Tongue (tissue), 2 donors: ENCODE data around the gene TRPM4. TPM values are rescaled to one million over a fixed set of nuclear protein-coding genes. Genes with fewer than 3 reads are reported as not detected.
A peak's percentile ranks its signal among the peaks of the same experiment; 100 is the strongest.
"Not testable (repeated sequence)": the region's sequence is repeated elsewhere in the genome, so short reads cannot be mapped to it uniquely, and the experiment has no call there.

Experiments
- DNase-seq: peaks from one replicate; pipeline ENCODE4 v3.0.0-alpha.2; 2015
- total RNA-seq: library from RNA; depleted of rRNA; stranded (reverse); fragments of >200 nt; gene quantifications from one replicate; pipeline ENCODE4 v1.2.3, GENCODE V29; 2014

Gene TRPM4
- total RNA-seq, 1 donor from 2014 or later: 28.2 TPM

DNA sequence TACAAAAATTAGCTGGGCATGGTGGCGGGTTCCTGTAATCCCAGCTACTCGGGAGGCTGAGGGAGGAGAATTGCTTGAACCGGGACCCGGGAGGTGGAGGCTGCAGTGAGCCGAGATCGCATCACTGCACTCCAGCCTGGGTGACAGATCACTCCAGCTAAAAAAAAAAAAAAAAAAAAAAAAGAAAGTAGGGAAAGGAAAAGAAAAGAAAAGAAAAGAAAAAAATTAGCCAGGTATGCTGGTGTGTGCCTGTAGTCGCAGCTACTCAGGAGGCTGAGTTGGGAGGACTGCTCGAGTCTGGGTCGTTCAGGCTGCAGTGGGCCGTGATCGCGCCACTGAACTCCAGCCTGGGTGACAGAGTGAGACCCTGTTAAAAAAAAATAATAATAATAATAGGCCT, 30.4 kb upstream of the TRPM4 start:
- DNase-seq: not testable (repeated sequence)

- peak; percentile 99 for DNase-seq
These were observed 29.7 kb upstream of the TRPM4 start for GRCh38 chr19:49127674-49128544.

DNA sequence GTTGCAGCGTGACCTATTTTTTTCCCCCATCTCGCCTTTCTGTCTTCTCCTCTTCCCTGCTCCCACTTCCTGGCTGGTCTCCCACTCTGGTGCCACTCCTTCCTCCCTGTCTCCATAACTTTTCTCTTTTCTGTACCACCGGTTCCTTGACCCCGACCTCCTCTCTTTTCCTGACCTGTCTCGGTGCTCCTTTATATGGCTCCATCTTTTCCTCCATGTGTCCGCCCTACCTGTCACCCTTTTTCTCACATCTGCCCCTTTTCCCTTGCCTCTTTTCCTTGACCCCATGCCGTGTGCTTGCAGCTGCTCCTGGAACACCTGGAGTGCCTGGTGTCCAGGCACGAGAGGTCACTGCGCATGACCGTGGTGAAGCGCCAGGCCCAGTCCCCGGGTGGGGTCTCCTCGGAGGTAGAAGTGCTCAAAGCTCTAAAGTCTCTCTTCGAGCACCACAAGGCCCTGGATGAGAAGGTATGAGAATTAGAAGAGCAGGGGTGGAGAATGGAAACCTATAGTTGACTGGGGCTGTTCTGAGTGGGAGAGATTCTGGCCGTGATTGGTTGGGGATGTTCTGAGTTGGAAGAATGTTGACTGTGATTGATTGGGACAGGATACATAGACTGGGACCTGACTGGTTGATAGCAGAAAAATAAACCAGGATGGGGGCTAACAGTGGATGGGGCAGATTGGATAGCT, 28.9 kb upstream of the TRPM4 start:
- no peak for DNase-seq

DNA sequence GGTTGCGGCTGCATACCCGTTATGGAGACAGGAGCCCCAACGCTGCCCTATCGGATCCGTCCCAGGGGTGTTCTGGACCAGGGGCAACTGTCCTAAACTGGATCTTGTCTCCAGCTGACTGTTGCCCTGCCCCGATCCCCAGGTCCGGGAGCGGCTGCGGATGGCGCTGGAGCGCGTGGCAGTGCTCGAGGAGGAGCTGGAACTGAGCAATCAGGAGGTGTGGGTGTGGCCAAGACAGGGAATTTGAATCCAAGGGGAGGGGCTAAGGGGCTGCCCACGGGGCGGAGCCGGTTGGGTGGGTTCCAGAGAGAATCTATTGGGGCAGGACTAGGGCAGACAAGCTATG, 28.4 kb upstream of the TRPM4 start:
- DNase-seq: no peak

- DNase-seq: no peak
These were observed 27.3 kb upstream of the TRPM4 start for GRCh38 chr19:49130325-49130724.

DNA sequence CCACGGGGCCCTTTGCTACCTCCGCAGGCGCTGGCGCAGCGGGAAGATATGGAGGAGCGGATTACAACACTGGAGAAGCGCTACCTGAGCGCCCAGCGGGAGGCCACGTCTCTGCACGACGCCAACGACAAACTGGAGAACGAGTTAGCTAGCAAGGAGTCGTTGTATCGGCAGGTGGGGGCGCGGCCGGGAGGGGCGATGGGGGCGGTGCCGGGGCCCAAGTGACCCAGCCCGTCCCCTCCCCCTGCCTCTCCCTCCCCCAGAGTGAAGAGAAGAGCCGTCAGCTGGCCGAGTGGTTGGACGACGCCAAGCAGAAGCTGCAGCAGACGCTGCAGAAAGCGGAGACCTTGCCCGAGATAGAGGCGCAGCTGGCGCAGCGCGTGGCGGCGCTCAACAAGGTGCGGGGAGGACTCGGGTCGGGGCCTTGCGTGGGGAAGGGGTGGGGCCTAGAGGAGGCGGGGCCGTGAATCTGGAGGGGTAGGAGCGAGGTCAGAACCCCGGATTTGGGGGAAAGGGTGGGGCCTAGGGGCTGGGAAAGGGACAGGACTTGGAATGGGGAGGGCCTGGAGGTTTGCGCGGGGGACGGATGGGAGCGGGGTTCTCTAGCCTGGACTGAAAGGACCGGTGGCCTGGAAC, 24.5 kb upstream of the TRPM4 start:
- peak; percentile 74 for DNase-seq

DNA sequence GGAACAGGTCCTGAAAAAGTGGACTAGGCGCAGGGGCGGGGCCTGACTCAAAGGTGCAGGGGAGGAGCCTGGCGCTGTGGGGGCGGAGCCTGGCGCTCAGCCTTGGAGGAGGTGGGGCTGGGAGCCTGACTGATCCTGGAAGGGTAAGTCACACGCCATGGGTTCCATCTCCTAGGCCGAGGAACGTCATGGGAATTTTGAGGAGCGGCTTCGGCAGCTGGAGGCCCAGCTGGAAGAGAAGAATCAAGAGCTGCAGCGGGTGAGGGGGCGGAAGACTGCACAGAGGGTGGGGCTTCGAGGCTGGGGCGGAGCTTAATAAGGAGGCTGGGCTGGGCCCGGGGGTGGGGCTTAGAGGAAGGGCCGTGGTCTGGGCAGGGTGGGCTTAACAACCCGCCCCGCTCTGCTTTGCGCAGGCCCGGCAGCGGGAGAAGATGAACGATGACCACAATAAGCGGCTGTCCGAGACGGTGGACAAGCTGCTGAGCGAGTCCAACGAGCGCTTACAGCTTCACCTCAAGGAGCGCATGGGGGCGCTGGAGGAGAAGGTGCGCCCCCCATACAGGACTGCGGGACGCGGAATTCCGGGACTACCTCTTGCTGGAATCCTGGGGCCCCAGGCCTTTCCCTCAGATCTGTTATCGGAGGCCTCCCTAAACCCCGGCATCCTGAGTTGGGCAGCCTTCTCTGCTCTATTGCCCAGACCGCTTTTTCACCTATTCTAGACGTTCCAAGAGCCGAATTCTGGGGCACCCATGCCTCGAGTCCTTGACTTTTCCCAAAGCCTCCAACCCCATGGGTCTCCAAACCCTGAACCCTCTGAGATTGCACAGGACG, 23.8 kb upstream of the TRPM4 start:
- DNase-seq: peak; percentile 93

GRCh38 chr19:49135686-49136085, 21.9 kb upstream of the TRPM4 start:
- DNase-seq: no peak

GRCh38 chr19:49136771-49137171, 20.8 kb upstream of the TRPM4 start:
- DNase-seq: peak; percentile 74

GRCh38 chr19:49140951-49141350, 16.6 kb upstream of the TRPM4 start:
- DNase-seq: no peak

- no peak for DNase-seq
These were observed 16.2 kb upstream of the TRPM4 start for GRCh38 chr19:49141352-49141751.

DNA sequence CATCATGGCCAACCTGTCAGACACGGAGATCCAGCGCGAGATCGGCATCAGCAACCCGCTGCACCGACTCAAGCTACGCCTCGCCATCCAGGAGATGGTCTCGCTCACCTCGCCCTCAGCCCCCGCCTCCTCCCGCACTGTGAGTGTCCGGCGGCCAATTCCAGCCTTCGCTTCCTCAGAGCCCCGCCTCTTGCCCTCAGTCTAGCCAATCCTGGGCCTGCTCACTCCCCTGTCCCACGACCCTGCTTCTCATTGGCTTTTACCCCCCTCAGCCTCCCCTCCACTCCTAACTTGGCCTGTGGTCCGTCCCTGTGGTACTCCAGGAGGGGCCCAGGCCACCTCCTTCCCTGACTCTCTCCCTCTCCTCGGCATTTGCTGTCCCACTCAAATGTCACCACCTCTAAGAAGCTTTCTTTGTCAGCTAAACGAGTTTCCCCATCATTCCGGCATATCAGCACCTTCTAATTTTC, 14.7 kb upstream of the TRPM4 start:
- peak; percentile 97 for DNase-seq

- peak; percentile 87 for DNase-seq
These were observed 11.8 kb upstream of the TRPM4 start for GRCh38 chr19:49145573-49146407.

DNA sequence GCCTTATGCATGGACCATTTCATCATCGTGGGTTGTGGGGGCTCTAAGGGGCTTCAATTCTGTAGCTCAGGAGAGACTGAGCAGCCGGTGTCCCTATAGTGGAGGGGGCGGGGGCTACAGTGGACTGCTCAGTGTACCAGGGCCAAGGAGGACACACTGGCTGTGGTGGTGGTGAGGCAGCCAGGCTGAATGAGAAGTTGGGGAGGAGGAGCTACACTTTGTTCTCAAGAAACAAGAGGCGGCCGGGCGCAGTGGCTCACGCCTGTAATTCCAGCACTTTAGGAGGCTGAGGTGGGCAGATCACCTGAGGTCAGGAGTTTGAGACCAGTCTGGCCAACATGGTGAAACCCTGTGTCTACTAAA, 11.2 kb upstream of the TRPM4 start:
- DNase-seq: not testable (repeated sequence)

GRCh38 chr19:49148044-49148682, 9.4 kb upstream of the TRPM4 start:
- no peak for DNase-seq

- DNase-seq: peak; percentile 99
These were observed 8.6 kb upstream of the TRPM4 start for GRCh38 chr19:49148784-49149651.

DNA sequence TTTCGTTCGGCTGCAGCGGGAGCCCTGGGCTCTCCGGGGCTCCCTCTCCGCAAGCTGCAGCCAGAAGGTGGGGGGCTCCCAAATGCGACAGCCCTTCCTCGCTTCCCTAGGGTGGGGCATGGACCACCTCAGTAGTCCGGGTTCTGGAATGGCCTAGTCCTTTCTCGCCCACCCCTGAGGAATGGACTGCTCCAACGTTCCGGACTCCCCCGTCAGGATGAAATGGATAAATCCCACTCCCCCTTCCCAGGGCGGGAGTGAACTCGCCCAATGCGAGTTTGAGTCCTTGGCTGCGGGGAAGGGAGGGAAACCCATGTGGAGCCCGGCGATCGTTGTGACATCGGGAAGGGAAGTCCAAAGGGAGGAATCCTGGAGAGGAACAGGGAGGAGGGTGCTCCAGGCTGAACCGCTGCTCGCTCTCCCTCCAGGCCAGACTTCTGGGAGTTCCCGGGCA, 7.9 kb upstream of the TRPM4 start:
- DNase-seq: peak; percentile 96

DNA sequence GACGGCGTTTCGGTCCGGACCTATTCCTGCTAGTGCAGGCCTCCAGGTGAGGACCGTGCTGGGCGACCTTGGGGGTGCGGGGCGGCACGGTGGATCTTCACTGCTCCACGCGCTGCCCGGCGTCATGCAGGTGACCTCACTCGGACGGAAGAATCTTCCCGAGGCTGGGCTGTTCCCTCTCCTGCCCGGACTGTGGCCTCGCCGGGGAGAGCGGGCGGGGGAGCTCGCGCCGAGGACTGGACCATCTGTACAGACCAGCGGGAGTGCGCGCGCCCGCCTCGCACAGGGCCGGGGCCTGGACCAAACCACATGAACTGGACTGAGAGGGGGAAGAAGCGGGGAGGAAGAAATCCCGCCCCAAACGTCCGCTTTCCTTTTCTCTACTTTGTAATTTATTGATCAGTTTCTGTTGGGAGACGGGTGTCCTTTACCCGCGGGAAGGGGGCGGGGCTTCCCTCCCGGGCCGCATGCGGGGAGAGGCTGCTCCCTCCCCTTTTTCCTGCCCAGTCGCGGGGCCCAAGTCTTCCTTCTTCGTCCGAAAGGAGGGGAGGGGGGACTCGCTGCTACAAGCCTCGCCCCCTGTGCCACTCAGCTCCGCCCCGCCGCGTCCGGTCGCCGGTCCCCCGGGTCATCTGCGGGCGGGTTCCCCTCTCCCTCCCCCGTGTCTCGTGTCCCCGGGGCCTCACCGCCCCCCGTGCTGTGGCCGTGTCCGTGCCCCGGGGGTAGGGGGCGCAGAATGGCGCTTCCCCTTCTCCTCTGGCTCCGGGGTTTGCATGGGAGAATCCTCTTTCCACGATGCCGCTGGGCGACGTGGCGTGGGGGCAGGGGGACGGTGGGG, 7.3 kb upstream of the TRPM4 start:
- DNase-seq: peak; percentile 95

DNA sequence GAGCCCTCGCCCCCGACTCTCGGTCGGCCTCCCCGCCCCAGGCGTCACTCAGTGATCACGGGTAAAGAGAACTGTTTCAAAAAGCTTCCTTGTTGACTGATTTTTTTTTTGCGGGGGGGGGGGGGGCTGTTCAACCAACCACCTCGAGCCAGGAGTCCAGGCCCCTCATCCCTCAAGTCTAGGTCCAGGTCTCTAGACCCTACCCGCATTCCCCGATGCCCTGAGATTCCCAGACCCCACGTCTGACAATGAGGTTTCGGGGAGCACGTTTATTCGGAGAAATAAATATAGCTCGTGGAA, 6.7 kb upstream of the TRPM4 start:
- DNase-seq: no peak
